ENCODE data around the gene REV1.

GRCh38 chr2:99398303-99398702, 91.5 kb downstream of the REV1 start:
- no peak for TF ChIP-seq CTCF (IDR thresholded peaks at IDR 0.05; ENCODE audit: low read length)
- no peak for TF ChIP-seq EZH2 (IDR thresholded peaks at IDR 0.05; ENCODE audit: borderline replicate concordance, low read length)

All from OCI-LY1 (cell line).